IMR-90 (cell line): ENCODE measurements around the gene NDUFS2. TPM values are rescaled to one million over a fixed set of nuclear protein-coding genes. Genes with fewer than 3 reads are reported as not detected.
A peak's percentile ranks its signal among the peaks of the same experiment; 100 is the strongest.

Experiments
- ATAC-seq: fragments of 200-7000 bp; cut with Tn5 transposase; 2 replicates; pipeline ENCODE4 v1.9.1; 2020; ENCODE audit warnings: low read depth, mild to moderate bottlenecking, moderate library complexity
- BruUV-seq: library from RNA; stranded (reverse); fragments of 400-500 nt; replicated peaks from 2 replicates; lab custom pipeline; 2021; lab: Mats Ljungman, UMichigan
- CTCF ChIA-PET: fragments of 300-600 bp; formaldehyde crosslinking; extraction: SDS; loops from one replicate; lab custom pipeline; 2021; ENCODE audit warnings: antibody characterized with exemption; lab: Yijun Ruan, JAX
- POLR2A ChIA-PET: fragments of 300-600 bp; sonication (Branson Sonifier 250); formaldehyde crosslinking; loops from one replicate; lab custom pipeline; 2022; ENCODE audit warnings: antibody characterized with exemption; ENCODE audit not compliant: unreplicated experiment; lab: Charles Lee
- DNase-seq: peaks from one replicate; pipeline ENCODE4 v3.0.0; 2013
- H2AFZ ChIP-seq: replicated peaks from 2 replicates; pipeline ENCODE3; 2013; ENCODE audit warnings: low read length, mild to moderate bottlenecking; ENCODE audit not compliant: poor library complexity
- H2AK5ac ChIP-seq: 2 replicates; pipeline ENCODE4 v1.6.1; 2013; ENCODE audit warnings: low read depth, low read length, inconsistent platforms
- H2AK9ac ChIP-seq: replicated peaks from 2 replicates; pipeline ENCODE3; 2013; ENCODE audit warnings: mild to moderate bottlenecking, low read depth, low read length, moderate library complexity; ENCODE audit not compliant: poor library complexity
- H2BK120ac ChIP-seq: 2 replicates; pipeline ENCODE4 v1.6.1; 2013; ENCODE audit warnings: low read depth, low read length, inconsistent platforms
- H2BK15ac ChIP-seq: 3 replicates; pipeline ENCODE4 v1.6.1; 2013; ENCODE audit warnings: low read depth, low read length, inconsistent platforms
- H2BK20ac ChIP-seq: 2 replicates; pipeline ENCODE4 v1.6.1; 2013; ENCODE audit warnings: low read depth, mild to moderate bottlenecking, inconsistent platforms, low read length, moderate library complexity
- H2BK5ac ChIP-seq: 2 replicates; pipeline ENCODE4 v1.6.1; 2013; ENCODE audit warnings: mild to moderate bottlenecking, low read depth, low read length, inconsistent platforms; ENCODE audit not compliant: poor library complexity, severe bottlenecking
- H3K14ac ChIP-seq: replicated peaks from 2 replicates; pipeline ENCODE4 v1.6.1; 2013; ENCODE audit warnings: low read depth, low read length, inconsistent platforms
- H3K18ac ChIP-seq: 2 replicates; pipeline ENCODE4 v1.6.1; 2013; ENCODE audit warnings: low read depth, low read length, control low read depth
- H3K23ac ChIP-seq: 2 replicates; pipeline ENCODE4 v1.6.1; 2013; ENCODE audit warnings: low read depth, low read length, inconsistent platforms
- H3K27ac ChIP-seq: 2 replicates; pipeline ENCODE4 v1.5.1; 2013; ENCODE audit warnings: mild to moderate bottlenecking, control low read depth, low read length; ENCODE audit not compliant: insufficient read depth
- H3K27me3 ChIP-seq: 2 replicates; pipeline ENCODE4 v1.6.1; 2013; ENCODE audit warnings: low read length; ENCODE audit not compliant: control insufficient read depth, insufficient read depth
- H3K36me3 ChIP-seq: 2 replicates; pipeline ENCODE4 v1.6.1; 2013; ENCODE audit warnings: low read length, mixed read lengths; ENCODE audit not compliant: control insufficient read depth, insufficient read depth
- H3K4ac ChIP-seq: 2 replicates; pipeline ENCODE4 v1.6.1; 2013; ENCODE audit warnings: low read depth, low read length, inconsistent platforms
- H3K4me1 ChIP-seq: 2 replicates; pipeline ENCODE4 v1.6.1; 2013; ENCODE audit warnings: low read length, mixed read lengths; ENCODE audit not compliant: control insufficient read depth, insufficient read depth
- H3K4me2 ChIP-seq: 2 replicates; pipeline ENCODE4 v1.6.1; 2013; ENCODE audit warnings: low read depth, mild to moderate bottlenecking, control low read depth, low read length, moderate library complexity
- H3K4me3 ChIP-seq: 2 replicates; pipeline ENCODE4 v1.5.1; 2013; ENCODE audit warnings: low read depth, mild to moderate bottlenecking, control low read depth, low read length, moderate library complexity; ENCODE audit not compliant: insufficient read depth
- H3K56ac ChIP-seq: 2 replicates; pipeline ENCODE4 v1.6.1; 2013; ENCODE audit warnings: low read length, inconsistent platforms; ENCODE audit not compliant: insufficient read depth; ENCODE audit errors: extremely low read depth
- H3K79me1 ChIP-seq, 2 experiments: 2 replicates each; pipeline ENCODE4 v1.6.1; 2013; ENCODE audit warnings: low read length in 2 of 2, inconsistent platforms in 1 of 2, low read depth in 1 of 2
- H3K9ac ChIP-seq: 2 replicates; pipeline ENCODE4 v1.6.1; 2013; ENCODE audit warnings: low read depth, low read length, control low read depth
- H3K9me1 ChIP-seq: 2 replicates; pipeline ENCODE4 v1.6.1; 2013; ENCODE audit warnings: low read length, inconsistent platforms; ENCODE audit not compliant: insufficient read depth
- H3K9me3 ChIP-seq: 2 replicates; pipeline ENCODE4 v1.6.1; 2013; ENCODE audit warnings: low read length; ENCODE audit not compliant: control insufficient read depth, insufficient read depth
- H4K20me1 ChIP-seq: 2 replicates; pipeline ENCODE4 v1.6.1; 2013; ENCODE audit warnings: low read length, inconsistent platforms; ENCODE audit not compliant: insufficient read depth
- H4K5ac ChIP-seq: 2 replicates; pipeline ENCODE4 v1.6.1; 2013; ENCODE audit warnings: mild to moderate bottlenecking, low read depth, low read length, control low read depth
- H4K8ac ChIP-seq, 2 experiments: 2 replicates each; pipeline ENCODE4 v1.6.1; 2013; ENCODE audit warnings: low read depth in 2 of 2, low read length in 2 of 2, control low read depth in 1 of 2, inconsistent platforms in 1 of 2
- H4K91ac ChIP-seq: 2 replicates; pipeline ENCODE4 v1.6.1; 2013; ENCODE audit warnings: low read depth, low read length, inconsistent platforms; ENCODE audit not compliant: insufficient read depth
- BHLHE40 ChIP-seq: fragments of 150-350 bp; IDR thresholded peaks from 2 replicates; pipeline ENCODE4 v1.6.1; 2016; ENCODE audit warnings: mild to moderate bottlenecking, low read depth, low read length
- ELK1 ChIP-seq: fragments of 150-350 bp; IDR thresholded peaks from 2 replicates; pipeline ENCODE4 v1.6.1; 2016; ENCODE audit warnings: low read depth, mild to moderate bottlenecking, low read length, moderate library complexity, borderline replicate concordance
- MAZ ChIP-seq: IDR thresholded peaks from 2 replicates; pipeline ENCODE4 v1.6.1; 2012; ENCODE audit warnings: low read depth, mild to moderate bottlenecking, low read length, improper control_type of control experiment, moderate library complexity, borderline replicate concordance
- MXI1 ChIP-seq: IDR thresholded peaks from 2 replicates; pipeline ENCODE4 v1.6.1; 2012; ENCODE audit warnings: low read depth, mild to moderate bottlenecking, low read length, moderate library complexity, borderline replicate concordance
- NFE2L2 ChIP-seq: fragments of 150-350 bp; IDR thresholded peaks from 2 replicates; pipeline ENCODE4 v1.6.1; 2016; ENCODE audit warnings: low read depth, mild to moderate bottlenecking, low read length
- RAD21 ChIP-seq: IDR thresholded peaks from 2 replicates; pipeline ENCODE4 v1.6.1; 2012; ENCODE audit warnings: low read length, improper control_type of control experiment
- RCOR1 ChIP-seq: IDR thresholded peaks from 2 replicates; pipeline ENCODE4 v1.6.1; 2012; ENCODE audit warnings: mild to moderate bottlenecking, low read length, improper control_type of control experiment; ENCODE audit not compliant: insufficient replicate concordance
- USF2 ChIP-seq: fragments of 150-350 bp; IDR thresholded peaks from 2 replicates; pipeline ENCODE4 v1.6.1; 2017; ENCODE audit warnings: mild to moderate bottlenecking, antibody characterized with exemption, low read length, low read depth
- WGBS, 2 experiments: methylation state at CpG; one replicate each; pipeline versions ENCODE4 v1.1.5 to v1.1.7; 2013; ENCODE audit warnings: missing lambda C conversion rate in 2 of 2; ENCODE audit not compliant: insufficient read length in 1 of 2; ENCODE audit errors: extremely low coverage in 2 of 2; 5-methylcytosine and 5-hydroxymethylcytosine counted together
- dilution Hi-C: fragments of 300-500 bp; cut with HindIII; formaldehyde crosslinking; loops from one replicate; pipeline ENCODE4 v1.14.3; 2018; ENCODE audit warnings: low sequenced_read_pairs; ENCODE audit not compliant: unreplicated experiment
- in situ Hi-C: fragments of 300-500 bp; cut with MboI; formaldehyde crosslinking; loops from 3 replicates; pipeline ENCODE4 v1.14.3; 2019; ENCODE audit warnings: low sequenced_read_pairs, inconsistent platforms, mixed read lengths
- intact Hi-C: fragments of 100-400 bp; cut with micrococcal nuclease; formaldehyde crosslinking; loops from 2 replicates; pipeline ENCODE4 v1.10.0; 2022
- polyA plus RNA-seq, 3 experiments: library from polyadenylated mRNA; depleted of rRNA; stranded (reverse); fragments of >200 nt; gene quantifications; 2 replicates each; pipeline ENCODE4 v1.2.3, GENCODE V29; 2012; ENCODE audit warnings: low replicate concordance in 1 of 3
- total RNA-seq: library from RNA; depleted of rRNA; stranded (reverse); fragments of >200 nt; gene quantifications from 2 replicates; pipeline ENCODE4 v1.2.3, GENCODE V29; 2012

Gene NDUFS2
- total and polyA plus RNA-seq, 2 of the 4 experiments (the other 2 are of a cell fraction): 85.5 to 101 TPM

- no peaks in the 10 kb centered on the region for H3K4me1 ChIP-seq
- DNase-seq: peak; percentile 33
- H2AFZ ChIP-seq: peak within 1 kb of the TSS; percentile 81
- peak within 1 kb of the TSS; percentile 16 for H2AK9ac ChIP-seq
- H4K20me1 ChIP-seq: no peaks in the 10 kb centered on the region
- no TSS peak for BruUV-seq
- H3K27ac ChIP-seq: no peak within 1 kb of the TSS
- H4K91ac ChIP-seq: no peak within 1 kb of the TSS
- in situ Hi-C loops: no loop called here
- 10% methylated on average over 2 of the region's 62 CpGs; no CpG with 5 or more reads in 1 of the 2 experiments for WGBS, 2 experiments
- no peak within 1 kb of the TSS for H3K9ac ChIP-seq
- peaks cover 38% of the 10 kb centered on the region for H3K27me3 ChIP-seq
- ATAC-seq: peak; percentile 91
- CTCF ChIA-PET: no interaction called here
- dilution Hi-C loops: no loop called here
- H4K5ac ChIP-seq: no peak within 1 kb of the TSS
- H3K4me3 ChIP-seq: peak within 1 kb of the TSS; percentile 21; the same call in 1 of the 2 replicates
- no peak within 1 kb of the TSS for H2BK15ac ChIP-seq
- no peak within 1 kb of the TSS for H2BK120ac ChIP-seq
- no peak within 1 kb of the TSS for H2AK5ac ChIP-seq
- TF ChIP-seq RCOR1 (no peak), NFE2L2 (no peak), RAD21 (no peak), ELK1 (no peak), MXI1 (no peak), MAZ (no peak), USF2 (no peak), BHLHE40 (no peak)
- POLR2A ChIA-PET: no interaction called here
- no peak within 1 kb of the TSS for H2BK20ac ChIP-seq
- H3K9me1 ChIP-seq: no peaks in the 10 kb centered on the region
- no peak within 1 kb of the TSS for H4K8ac ChIP-seq
- H3K4ac ChIP-seq: no peak within 1 kb of the TSS
- no peak within 1 kb of the TSS for H3K56ac ChIP-seq
- intact Hi-C loops: no loop called here
- no peaks in the 10 kb centered on the region for H3K79me1 ChIP-seq
- H3K18ac ChIP-seq: no peak within 1 kb of the TSS
- H3K36me3 ChIP-seq: no peaks in the 10 kb centered on the region
- no peak within 1 kb of the TSS for H3K23ac ChIP-seq
- H2BK5ac ChIP-seq: no peak within 1 kb of the TSS
- H3K4me2 ChIP-seq: peak within 1 kb of the TSS; percentile 57
- H3K14ac ChIP-seq: no peak within 1 kb of the TSS
- peaks cover 11% of the 10 kb centered on the region for H3K9me3 ChIP-seq
Measured at GRCh38 chr1:161258439-161259344, 56.5 kb downstream of the NDUFS2 start, which contains the start of gene PCP4L1. Gene PCP4L1, plus strand, starts transcription at chr1:161258745. Its CDS starts 230 bp downstream, at chr1:161258975.
